IPS-15b (cell line): ENCODE measurements around the gene CBX3.
"Not testable (repeated sequence)": the region's sequence is repeated elsewhere in the genome, so short reads cannot be mapped to it uniquely, and the experiment has no call there.

Source experiments
- H3K27me3 ChIP-seq: one replicate; pipeline ENCODE4 v1.6.1; 2013; ENCODE audit warnings: low read length; ENCODE audit not compliant: control insufficient read depth, insufficient read depth
- H3K36me3 ChIP-seq: one replicate; pipeline ENCODE4 v1.6.1; 2013; ENCODE audit warnings: low read length; ENCODE audit not compliant: control insufficient read depth, insufficient read depth
- H3K4me1 ChIP-seq: one replicate; pipeline ENCODE4 v1.6.1; 2013; ENCODE audit warnings: mild to moderate bottlenecking, low read length; ENCODE audit not compliant: control insufficient read depth, insufficient read depth
- H3K4me3 ChIP-seq: one replicate; pipeline ENCODE4 v1.5.1; 2013; ENCODE audit warnings: low read depth, low read length
- H3K9ac ChIP-seq: one replicate; pipeline ENCODE4 v1.6.1; 2013; ENCODE audit warnings: low read depth, mild to moderate bottlenecking, low read length
- H3K9me3 ChIP-seq: one replicate; pipeline ENCODE4 v1.6.1; 2013; ENCODE audit warnings: mild to moderate bottlenecking, low read length; ENCODE audit not compliant: control insufficient read depth, insufficient read depth

CBX3 gene

GRCh38 chr7:26237035-26237807 is 35.7 kb downstream of the CBX3 start:
- H3K4me1 ChIP-seq: no peaks in the 10 kb centered on the region
- no peaks in the 10 kb centered on the region for H3K36me3 ChIP-seq
- H3K9me3 ChIP-seq: no peaks in the 10 kb centered on the region
- H3K27me3 ChIP-seq: no peaks in the 10 kb centered on the region
- no peak overlapping the region for H3K4me3 ChIP-seq
- H3K9ac ChIP-seq: no peak overlapping the region

- Histone ChIP-seq H3K36me3 (no peaks in the 10 kb centered on the region), H3K27me3 (no peaks in the 10 kb centered on the region), H3K4me3 (no peak overlapping the region), H3K9me3 (no peaks in the 10 kb centered on the region), H3K4me1 (no peaks in the 10 kb centered on the region), H3K9ac (no peak overlapping the region)
Measured at GRCh38 chr7:26238032-26238431, 36.5 kb downstream of the CBX3 start.

GRCh38 chr7:26245150-26245549 is 43.6 kb downstream of the CBX3 start:
- no peaks in the 10 kb centered on the region for H3K27me3 ChIP-seq
- H3K4me3 ChIP-seq: no peak overlapping the region
- no peak overlapping the region for H3K9ac ChIP-seq
- no peaks in the 10 kb centered on the region for H3K36me3 ChIP-seq
- H3K4me1 ChIP-seq: no peaks in the 10 kb centered on the region
- H3K9me3 ChIP-seq: no peaks in the 10 kb centered on the region

GRCh38 chr7:26250239-26250638 is 48.7 kb downstream of the CBX3 start:
- no peak overlapping the region for H3K4me3 ChIP-seq
- no peaks in the 10 kb centered on the region for H3K36me3 ChIP-seq

GRCh38 chr7:26261866-26262265 is 60.3 kb downstream of the CBX3 start:
- H3K27me3 ChIP-seq, H3K36me3 ChIP-seq, H3K4me1 ChIP-seq, H3K4me3 ChIP-seq, H3K9ac ChIP-seq, H3K9me3 ChIP-seq: not testable (repeated sequence)

More at GRCh38 chr7:26250239-26250638, 48.7 kb downstream of the CBX3 start:
- H3K9me3 ChIP-seq: no peaks in the 10 kb centered on the region
- no peaks in the 10 kb centered on the region for H3K4me1 ChIP-seq
- H3K9ac ChIP-seq: no peak overlapping the region
- no peaks in the 10 kb centered on the region for H3K27me3 ChIP-seq
